LoVo (cell line): ENCODE measurements around the gene ASIC4.
A peak's percentile ranks its signal among the peaks of the same experiment; 100 is the strongest.

ENCODE experiments used
- DNase-seq: peaks from one replicate; pipeline ENCODE4 v3.0.0-alpha.2; 2016; ENCODE audit warnings: low spot score

The ASIC4 gene

DNA sequence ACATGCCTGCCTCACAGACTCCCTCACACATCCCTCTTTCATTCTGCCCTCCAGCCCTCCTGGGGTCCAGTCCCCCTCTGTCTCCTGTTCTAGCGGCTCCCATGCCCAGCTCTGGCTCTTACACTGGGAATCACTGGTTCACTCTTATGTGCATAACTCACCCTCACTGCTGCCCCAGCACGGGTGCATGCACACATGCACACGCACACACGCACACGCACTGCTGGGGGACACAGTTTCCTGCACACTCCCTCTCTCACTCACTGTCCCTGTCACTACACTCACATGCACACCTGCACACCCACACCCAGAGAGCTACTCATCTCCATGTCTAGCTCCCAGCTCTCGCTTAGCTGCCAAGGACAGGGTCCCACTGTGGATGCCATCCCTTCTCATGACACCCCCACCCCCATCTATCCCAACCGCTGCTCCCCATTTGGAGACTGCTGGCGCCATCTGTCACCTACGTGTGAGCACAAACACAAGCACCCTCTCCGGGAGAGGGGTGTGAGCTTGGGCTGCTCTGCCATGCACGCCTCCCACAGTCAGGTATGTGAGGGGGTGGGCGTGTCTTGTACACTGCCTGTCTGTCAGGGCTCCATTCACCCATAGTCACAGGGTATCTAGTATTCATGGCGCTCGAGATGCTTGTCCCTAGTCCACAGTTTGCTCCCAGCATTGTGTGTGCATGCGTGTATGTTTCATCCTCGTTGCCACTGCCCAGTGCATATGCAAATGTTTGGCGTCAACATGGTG is 1.8 kb downstream of the ASIC4 start:
- DNase-seq: no peak

DNA sequence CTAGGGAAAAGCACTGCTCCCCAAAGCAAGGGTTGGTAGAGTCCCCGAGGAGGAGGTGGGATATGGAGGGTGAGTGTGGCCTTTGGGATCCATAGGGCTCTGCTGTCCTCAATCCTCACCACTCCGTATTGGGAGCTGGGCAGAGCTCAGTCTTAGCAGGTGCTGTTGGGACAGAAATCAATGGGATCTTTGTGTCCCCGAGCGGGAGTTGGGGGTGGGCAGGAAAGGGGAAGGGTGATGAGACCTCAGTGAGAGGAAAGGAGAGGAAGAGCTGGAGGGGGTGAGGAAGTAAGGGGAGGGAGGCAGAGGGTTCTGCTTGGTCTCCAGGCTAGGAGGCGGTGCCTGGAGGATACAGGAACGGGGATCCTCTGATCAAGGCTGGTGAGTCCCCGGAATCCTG is 2.6 kb downstream of the ASIC4 start:
- no peak for DNase-seq

DNA sequence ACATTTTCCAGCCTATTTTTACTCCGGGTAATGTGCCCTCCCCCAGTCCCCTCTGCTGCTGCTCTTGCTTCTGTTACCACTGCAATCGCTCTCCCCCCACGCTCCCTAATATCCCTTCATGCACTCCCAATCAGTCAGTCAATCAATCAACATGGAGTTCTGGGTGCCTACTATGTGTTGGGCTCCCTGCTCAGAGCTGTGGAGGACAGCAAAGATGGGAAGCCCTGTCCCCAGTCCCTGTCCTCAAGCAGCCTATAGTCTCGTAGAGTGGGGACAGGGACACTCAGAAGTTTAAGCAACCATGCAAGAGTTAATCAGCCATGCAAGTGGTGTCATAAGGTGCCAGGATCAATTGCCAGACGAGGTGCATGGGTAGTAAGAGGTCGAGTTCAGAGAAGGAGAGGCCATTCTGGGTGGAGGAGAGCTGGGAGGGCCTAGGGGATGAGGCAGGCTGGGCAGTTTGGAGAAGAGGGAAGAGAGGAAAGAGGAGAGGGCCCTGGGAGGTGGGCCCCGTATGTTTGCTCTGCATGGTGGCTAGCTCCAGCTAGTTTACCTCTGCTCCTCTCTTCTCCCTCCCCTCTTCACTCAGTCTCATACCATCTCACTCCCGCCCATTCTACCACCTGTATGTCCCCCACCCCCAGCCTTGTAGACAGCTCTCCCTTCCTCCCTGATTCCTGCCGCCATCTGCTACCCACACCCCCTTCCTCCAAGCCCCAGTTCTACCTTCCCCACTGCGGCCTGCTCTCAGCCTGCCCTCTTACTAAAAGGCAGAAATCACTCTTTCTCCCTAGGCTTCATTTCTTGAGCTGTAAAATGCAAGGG is 3.9 kb downstream of the ASIC4 start:
- no peak for DNase-seq

DNA sequence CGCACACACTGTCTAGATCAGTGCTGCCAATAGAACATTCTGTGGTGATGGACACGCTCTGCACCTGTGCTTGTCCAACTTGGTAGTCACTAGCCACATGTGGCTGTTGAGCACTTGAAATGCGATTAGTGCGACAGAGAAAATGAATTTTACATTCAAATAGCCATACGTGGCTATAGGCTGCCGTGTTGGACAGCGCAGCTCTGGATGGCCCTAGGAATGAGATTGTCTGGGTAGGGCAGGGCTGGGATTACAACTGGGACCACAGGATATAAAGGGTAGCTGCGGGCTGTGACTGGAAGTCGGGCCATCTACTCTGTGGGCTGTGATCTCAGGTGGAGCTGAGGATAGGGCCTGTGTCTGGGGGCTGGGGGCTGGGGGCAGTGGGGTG is 5.2 kb downstream of the ASIC4 start:
- DNase-seq: no peak

DNA sequence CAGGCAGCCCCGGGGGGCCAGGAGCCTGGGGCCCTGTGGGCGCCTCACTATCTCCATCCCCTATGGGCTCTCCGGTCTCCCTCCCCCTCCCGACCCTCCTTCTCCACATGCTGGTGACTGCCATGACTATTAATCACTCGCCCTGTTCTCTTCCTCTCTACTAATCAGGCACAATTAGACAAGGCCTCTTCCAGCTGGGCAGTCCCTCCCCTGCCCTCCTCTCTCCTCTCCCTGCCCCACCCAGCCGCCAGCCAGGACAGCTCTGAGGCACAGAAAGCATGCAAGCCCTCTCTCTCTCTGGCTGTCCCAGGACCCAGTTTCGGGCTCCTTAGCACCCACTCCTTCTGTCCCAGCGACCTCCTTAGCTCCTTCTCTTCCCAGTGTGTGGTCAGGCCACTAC is 5.8 kb downstream of the ASIC4 start:
- no peak for DNase-seq

DNA sequence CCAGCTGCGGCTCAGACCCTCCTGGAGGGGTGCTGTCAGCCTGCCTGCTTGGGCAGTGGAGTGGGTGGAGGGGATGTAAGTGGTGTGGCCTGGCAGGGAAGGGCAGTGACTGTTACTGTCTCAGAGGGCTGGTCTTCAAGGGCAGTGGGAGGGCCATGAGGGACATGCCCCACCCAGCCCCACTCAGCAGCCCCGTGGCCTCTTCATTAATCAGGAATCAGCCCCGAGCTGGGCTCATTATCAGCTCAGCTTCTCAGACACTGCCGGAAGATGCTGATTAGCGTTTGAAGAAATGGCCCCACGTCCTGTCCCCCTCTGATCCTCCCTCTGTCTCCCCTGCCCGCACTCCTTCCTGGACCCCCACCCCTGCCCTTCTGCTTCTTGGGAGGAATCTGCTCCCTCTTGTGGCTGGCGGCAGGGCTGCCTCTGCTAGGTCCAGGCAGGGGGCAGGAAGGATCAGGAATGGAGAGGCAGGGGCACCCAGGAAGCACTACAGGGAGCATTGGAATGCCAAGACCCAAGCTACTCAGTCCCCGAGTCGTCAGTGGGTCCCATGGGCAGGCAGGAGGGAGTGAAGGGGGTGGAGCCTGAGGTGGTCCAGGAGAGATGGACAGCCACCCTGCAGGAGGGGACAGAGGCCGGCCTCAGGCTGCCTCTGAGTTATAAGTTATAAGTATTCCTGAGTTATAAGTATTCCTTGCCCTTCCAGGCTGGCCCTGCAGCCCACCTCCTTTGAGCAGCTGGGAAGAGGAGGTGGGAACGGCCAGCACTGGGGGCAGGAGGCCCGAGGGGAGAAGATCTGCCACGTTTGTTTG is 7.0 kb downstream of the ASIC4 start:
- DNase-seq: no peak

DNA sequence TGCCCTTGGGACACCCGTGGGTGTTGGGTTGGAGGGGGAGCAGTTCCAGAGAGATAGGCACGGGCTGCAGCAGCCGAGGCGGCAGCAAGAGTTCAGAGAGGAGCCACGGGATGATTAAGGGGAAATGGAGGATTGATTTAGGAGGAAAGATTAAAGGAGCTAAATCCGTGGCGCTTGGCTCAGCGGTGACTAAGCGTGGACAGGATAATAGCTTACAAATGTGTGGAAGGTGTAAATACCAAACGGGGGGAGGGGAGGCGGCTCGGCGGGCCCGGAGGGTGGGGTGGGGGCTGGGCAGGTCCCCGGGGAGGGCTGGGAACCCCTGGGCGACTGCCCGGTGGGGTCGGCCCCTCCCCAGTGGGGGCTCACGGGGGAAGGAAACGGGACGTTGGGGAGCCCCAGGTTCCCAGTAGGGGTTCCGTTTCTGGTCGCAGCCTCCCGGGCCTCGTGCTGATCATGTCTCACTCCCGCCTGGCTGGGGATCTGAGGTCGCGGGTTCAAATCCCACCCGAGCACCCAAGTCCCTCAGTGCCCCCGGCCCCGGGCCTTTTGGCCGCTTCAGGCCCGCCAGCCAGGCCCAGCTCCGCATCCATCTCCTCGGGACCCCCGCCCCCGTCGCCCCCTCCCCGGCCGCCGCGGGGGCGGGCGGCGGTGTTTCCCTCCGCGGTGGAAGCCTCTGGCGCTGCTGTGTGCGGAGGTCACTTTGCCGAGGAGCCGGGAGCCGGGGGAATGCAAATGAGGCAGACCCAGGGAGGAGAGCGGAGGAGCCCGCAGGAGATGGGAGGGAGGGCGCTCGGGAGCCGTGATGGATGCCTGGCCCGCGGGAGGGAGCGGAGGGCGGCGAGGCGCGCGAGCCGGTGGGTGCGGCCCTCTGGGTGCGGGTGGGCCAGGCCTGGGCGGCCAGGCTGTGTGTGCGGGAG is 8.1 kb downstream of the ASIC4 start:
- no peak for DNase-seq

DNA sequence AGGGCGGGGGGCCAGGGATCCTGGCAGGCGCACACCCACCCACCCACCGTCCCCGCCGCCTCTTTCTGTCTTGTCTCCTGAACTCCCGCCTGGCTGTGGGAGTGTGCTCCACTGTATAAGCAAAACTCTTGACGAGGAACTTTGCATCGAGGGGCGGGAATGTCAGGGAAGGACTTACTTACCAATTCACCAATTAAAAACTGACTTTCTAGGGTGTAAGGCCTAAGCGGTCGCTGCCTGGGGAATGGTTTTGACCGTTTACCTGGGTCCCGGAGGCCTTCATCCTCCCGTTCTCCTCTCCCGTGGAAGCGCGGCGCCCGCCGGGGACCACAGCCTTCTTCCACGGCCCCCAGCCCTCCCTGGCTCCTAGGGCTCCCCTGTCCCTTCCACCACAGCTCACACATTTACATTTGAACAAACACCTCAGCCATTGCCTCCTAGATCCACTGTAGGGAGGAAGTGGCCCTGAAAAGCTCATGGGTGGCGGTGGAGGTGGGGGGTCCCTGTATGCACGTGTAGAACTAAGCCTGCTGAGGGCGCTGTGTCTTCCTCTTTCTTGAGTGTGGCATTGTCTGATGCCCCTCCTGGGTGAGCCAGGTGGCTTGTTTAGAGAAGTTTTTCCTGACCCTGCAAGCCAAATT is 8.9 kb downstream of the ASIC4 start:
- DNase-seq: no peak

DNA sequence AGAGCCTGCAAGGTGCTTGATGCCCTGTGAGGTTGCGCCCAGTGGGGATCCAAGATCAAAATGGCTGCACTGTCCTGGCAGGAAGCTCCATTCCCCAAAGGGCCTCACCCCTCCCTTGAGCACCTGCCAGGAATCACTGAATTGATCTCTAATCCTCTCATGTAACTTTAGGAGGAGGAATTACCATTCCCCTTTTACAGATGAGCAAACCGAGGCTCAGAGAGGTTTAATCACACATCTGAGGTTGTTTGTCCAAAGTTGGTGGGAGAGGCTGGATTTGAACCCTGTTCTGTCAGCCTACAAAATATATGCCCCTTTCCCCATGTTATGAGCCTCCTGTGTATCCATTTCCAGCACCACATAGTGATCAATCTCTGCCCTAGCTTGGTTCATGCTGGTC is 10.5 kb downstream of the ASIC4 start:
- no peak for DNase-seq

DNA sequence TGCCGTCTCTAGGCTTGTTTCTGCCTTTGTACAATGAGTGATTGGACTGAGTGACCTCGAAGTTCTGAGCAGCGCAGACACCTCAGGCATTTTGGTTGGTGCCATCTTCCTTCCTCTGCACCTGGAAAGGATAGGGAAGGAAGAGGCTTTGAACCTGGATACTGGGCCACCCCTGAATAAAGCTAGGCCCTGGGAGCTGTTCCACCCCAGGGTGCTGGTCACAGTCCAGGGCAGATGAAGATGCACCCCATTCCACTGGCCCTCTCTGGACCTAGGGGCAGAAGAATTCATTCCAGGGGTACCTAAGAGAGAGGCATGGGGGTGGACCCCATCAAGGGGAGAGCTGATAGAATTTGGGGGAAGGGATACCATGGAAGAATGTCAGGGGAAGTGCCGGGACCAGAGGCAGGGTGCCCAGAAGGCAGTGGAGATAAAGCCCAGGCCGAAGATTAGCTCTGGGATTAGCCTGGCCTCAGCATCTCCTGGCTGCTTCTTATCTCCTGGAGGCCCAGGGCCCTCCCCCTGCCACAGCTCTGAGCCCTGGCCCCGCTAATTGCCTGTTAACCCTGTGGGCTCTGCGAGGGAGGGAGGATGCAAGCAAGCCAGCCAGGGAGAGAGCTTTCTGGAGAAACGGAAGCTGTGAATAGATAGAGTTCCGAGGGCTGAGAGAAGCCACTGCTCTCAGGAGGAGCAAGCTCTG is 11.4 kb downstream of the ASIC4 start:
- DNase-seq: no peak

DNA sequence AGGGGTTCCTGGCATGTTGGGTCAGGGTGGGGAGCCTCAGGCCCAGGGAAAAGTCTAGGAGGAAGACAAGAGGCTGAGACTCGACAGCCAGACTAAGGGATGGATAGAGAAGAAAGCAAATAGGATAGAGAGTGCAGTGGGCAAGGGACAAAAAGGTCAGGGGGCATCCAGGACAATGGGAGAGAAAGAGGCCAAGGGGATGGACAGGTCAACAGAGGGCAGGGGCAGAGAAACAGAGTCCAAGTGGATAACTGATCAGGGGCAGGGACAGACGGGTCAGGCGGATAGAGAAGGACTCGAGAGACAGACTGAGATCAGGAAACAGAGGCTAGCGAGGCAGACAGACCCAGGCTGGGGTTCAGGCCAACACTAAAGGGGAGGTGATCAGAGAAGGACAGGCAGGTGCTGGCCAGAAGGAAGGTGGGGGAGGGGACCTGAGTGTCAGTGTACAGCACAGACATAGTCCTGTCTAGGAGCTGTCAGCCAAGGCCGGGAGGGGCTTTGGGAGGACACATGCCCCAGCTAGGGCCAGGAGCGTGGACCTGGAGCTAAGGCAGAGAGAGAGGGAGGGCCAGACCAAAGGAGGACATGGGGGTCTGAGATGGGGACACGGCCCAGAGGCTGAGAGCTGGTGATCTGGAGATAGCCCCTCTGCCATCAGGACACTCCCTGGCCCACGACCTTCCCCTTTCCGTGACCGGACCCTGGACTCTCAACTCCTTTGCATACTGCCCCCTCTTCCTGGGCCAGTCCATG is 12.2 kb downstream of the ASIC4 start:
- no peak for DNase-seq

DNA sequence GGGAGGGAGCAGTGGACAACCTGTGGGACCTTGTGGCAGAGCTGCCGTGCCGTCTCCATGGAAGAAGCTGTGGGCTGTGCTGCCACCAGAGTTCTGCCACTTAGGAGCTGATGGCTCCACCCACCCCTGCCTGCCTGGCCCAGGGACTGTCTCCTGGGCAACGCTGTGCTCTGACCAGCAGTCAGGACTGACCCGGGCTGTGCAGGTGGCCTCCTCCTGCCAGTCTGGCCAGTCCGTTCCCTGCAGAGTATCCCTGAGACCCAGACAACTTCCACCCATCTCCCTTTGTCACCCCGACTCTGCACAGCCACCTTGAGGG is 12.8 kb downstream of the ASIC4 start:
- no peak for DNase-seq

DNA sequence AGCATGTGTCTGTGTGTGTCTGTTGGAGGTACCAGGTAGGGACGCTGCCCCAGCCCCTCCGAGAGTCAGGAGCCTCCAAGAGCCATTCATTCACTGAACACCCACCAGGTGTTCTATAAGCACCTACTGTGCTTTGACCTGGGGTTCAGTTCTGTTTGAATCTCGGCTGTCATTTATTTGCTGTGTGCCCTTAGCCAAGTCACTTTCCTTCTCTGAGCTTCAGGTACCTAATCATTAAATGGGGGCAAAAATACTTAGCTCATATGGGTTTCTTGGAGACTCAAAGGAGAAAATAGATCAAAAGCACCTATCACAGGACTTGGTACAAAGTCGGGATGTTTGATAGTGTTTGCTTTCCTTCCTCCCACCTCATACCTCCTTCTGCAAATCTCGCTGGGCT is 13.2 kb downstream of the ASIC4 start:
- DNase-seq: no peak

DNA sequence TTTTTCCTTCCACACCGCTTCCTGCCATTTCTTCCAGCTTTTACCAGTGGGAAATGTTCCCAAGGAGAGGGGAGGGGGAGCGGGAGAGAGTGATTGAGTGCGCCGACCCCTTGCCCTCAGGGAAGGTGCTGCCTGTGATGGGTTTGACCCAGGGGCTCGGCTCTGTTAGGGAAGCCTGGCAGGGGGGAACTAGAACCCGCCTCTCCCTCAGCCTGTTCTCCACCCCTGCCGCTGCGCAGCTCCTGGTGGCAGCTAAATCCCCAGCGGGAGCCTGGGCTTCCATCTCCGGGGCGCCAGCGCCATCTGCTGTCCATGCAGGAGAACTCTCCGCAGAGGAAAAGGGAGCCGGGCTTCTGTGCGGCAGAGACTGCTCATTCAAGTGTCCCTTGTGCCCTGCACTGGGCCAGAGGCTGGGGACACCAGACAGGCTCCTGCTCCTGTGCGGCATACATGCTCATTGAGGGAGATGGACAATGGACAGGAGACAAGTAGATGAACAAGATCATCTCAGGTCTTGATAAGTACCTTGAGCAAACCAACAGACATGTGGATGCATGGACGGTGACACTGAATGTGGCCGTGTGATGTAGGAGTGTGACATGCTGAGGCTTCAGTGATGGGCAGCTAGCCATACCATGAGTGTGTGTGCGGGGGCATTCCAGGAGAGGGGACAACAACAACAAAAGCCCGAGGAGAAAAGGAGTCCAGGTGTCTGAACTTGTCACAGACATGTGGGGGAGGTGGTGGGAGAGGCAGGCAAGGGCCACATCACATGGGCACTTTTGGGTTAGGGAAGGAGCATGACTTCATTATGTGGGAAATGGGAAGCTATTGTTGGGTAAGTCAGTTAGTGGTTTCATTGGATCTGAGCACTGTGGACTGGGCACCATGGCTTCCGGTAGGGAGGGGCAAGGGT is 16.0 kb downstream of the ASIC4 start:
- DNase-seq: peak; percentile 89

DNA sequence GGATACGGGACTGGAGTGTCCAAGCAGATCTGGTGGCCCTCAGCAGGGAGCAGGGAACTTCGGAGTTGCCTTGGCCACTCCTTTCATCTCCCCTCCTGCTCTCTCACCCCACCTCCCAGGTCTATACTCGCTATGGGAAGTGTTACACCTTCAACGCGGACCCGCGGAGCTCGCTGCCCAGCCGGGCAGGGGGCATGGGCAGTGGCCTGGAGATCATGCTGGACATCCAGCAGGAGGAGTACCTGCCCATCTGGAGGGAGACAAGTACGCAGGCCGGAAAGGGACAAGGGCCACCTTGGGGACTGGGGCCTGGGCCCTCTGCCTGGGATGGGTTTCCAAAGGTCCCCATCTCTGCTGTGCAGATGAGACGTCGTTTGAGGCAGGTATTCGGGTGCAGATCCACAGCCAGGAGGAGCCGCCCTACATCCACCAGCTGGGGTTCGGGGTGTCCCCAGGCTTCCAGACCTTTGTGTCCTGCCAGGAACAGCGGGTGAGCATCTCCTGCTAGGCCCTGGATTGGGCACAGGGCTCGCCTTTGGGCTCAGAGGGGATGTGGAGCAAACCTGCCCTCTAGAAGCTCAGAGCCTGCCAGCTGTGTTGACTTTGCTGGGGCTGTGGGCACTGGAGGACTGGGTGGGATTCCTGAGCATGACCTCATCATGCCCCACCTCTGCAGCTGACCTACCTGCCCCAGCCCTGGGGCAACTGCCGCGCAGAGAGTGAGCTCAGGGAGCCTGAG is 17.5 kb downstream of the ASIC4 start:
- DNase-seq: no peak

DNA sequence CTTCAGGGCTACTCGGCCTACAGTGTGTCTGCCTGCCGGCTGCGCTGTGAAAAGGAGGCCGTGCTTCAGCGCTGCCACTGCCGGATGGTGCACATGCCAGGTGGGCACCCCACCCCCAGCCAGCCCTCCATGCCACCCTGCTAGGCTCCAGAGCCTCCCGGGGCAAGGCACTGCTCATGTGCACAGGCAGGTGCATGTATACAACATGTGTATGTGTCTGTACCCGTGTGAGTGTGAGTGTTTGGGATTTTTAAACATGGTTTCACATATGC is 18.0 kb downstream of the ASIC4 start:
- no peak for DNase-seq

DNA sequence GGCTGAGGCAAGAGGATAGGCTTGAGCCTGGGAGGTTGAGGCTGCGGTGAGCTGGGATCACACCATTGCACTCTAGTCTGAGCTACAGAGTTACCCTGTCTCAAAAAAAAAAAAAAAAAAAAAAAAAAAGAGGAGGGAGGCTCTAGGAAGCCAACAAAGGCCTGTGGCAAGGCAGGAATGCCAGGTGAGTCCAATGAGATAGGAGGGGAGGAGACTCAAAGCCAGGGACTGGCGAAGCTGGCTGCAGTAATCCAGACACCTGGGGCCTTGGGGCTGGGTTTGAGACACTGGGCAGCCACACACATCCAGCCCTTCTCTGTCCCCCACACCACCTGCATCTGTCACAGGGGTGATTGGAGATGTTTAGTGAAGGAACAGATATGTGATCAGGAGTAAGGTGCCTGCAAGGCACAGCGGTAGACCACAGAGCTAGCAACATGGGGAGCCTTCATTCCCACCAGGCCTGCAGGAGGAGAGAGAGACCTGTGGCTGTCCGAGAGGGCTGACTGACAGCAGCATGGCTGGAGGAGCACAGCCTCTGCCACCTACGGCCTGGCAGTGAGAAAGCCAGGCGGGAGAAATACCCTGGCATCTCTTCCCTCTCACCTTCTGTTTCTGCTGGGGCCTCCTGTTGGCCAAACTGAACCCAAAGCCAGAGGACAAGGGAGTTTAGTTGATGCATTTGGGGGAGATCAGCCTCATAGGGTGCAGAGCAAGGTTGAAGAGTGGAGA is 19.8 kb downstream of the ASIC4 start:
- DNase-seq: no peak

DNA sequence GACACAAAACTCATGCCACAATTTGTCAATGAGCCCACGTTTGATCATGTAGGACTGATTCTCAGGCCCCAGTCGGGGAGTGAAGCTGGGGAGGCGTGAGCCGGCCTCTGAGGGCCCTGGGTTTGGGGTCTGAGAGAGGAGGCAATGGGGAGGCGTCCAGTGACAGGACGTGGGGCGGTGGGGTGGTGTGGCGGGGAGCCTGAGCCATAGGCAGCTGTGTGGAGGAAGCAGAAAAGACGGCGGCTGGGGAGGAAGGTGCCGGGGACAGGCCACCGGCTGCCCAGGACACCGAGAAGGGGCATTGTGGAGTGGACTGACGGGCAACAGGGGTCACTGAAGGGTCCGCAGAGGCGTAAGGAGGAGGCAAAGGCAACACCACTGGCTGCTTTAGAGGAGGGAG is 22.1 kb downstream of the ASIC4 start:
- no peak for DNase-seq
